ENCODE data around the gene CTU1. TPM values are rescaled to one million over a fixed set of nuclear protein-coding genes. Genes with fewer than 3 reads are reported as not detected.

The CTU1 gene
- polyA plus RNA-seq, 1 experiment = 3.3 TPM

- Histone ChIP-seq H3K4me3 (ENCODE audit: low read depth, low read length) (no peak overlapping the region), H3K36me3 (ENCODE audit: control insufficient read depth, insufficient read depth, low read length) (no peaks in the 10 kb centered on the region), H3K27me3 (ENCODE audit: control insufficient read depth, insufficient read depth, low read length) (no peaks in the 10 kb centered on the region)
- ChIA-PET CTCF (interaction anchor here (1.0 kb wide), 1 partner anchor 11 kb away, joined by 3 read pairs; no protein-coding TSS in a partner anchor), POLR2A (no interaction called here)
- no peak for TF ChIP-seq CTCF (IDR thresholded peaks at IDR 0.05; ENCODE audit: insufficient read depth, low read depth, low read length)
- DNase-seq (ENCODE audit: low read depth) = no peak
Measured at GRCh38 chr19:51125421-51126075, 17.3 kb upstream of the CTU1 start.

GRCh38 chr19:51124729-51125128, 16.5 kb upstream of the CTU1 start, which contains the start of gene SIGLEC9:
SIGLEC9 (plus strand) TSS chr19:51124906; CDS start chr19:51124975, 69 bp downstream.
- H3K27me3 ChIP-seq (ENCODE audit: control insufficient read depth, insufficient read depth, low read length) = no peaks in the 10 kb centered on the region
- ChIA-PET CTCF (interaction anchor here (1.2 kb wide), 1 partner anchor 23 kb away, joined by 3 read pairs; no protein-coding TSS in a partner anchor), POLR2A (no interaction called here)
- no peak for DNase-seq (ENCODE audit: low read depth)
- no peaks in the 10 kb centered on the region for H3K36me3 ChIP-seq (ENCODE audit: control insufficient read depth, insufficient read depth, low read length)
- TF ChIP-seq CTCF (IDR thresholded peaks at IDR 0.05; ENCODE audit: insufficient read depth, low read depth, low read length) = no peak
- no peak within 1 kb of the TSS for H3K4me3 ChIP-seq (ENCODE audit: low read depth, low read length)

- POLR2A ChIA-PET = no interaction called here
- DNase-seq (ENCODE audit: low read depth) = no peak
- Histone ChIP-seq H3K27me3 (ENCODE audit: control insufficient read depth, insufficient read depth, low read length) (no peaks in the 10 kb centered on the region), H3K36me3 (ENCODE audit: control insufficient read depth, insufficient read depth, low read length) (no peaks in the 10 kb centered on the region), H3K4me3 (ENCODE audit: low read depth, low read length) (no peak overlapping the region)
- CTCF ChIA-PET = interaction anchor here (1.2 kb wide), 1 partner anchor 24 kb away, joined by 3 read pairs; no protein-coding TSS in a partner anchor
- TF ChIP-seq CTCF (IDR thresholded peaks at IDR 0.05; ENCODE audit: insufficient read depth, low read depth, low read length) = no peak
Measured at GRCh38 chr19:51124216-51124615, 16.0 kb upstream of the CTU1 start.

DNA sequence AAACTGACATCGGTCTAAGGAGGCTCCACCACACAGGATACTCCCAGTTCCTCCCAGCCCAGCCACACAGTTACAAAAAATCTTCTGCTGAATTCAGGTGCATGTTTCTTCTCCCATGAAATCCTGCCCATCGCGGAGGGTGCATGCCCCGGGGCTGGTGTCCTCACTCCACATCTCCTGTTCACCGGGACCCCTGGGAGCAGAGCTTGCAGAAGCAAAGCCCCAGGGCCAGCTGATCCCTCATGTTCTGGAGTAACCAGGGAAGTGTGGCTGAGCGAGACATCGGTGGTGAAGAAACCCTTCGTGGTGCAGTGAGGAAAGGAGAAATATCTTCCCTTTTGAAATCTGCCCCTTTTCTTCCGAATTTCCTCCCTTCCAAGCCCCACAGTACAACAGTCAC, 15.6 kb upstream of the CTU1 start:
- Histone ChIP-seq H3K4me3 (ENCODE audit: low read depth, low read length) (no peak overlapping the region), H3K27me3 (ENCODE audit: control insufficient read depth, insufficient read depth, low read length) (no peaks in the 10 kb centered on the region), H3K36me3 (ENCODE audit: control insufficient read depth, insufficient read depth, low read length) (no peaks in the 10 kb centered on the region)
- ChIA-PET CTCF (interaction anchor here (1.2 kb wide), 1 partner anchor 24 kb away, joined by 3 read pairs; no protein-coding TSS in a partner anchor), POLR2A (interaction anchor here (0.6 kb wide), 1 partner anchor 339 kb away, joined by 4 read pairs; no protein-coding TSS in a partner anchor)
- DNase-seq (ENCODE audit: low read depth) = no peak
- no peak for TF ChIP-seq CTCF (IDR thresholded peaks at IDR 0.05; ENCODE audit: insufficient read depth, low read depth, low read length)

DNA sequence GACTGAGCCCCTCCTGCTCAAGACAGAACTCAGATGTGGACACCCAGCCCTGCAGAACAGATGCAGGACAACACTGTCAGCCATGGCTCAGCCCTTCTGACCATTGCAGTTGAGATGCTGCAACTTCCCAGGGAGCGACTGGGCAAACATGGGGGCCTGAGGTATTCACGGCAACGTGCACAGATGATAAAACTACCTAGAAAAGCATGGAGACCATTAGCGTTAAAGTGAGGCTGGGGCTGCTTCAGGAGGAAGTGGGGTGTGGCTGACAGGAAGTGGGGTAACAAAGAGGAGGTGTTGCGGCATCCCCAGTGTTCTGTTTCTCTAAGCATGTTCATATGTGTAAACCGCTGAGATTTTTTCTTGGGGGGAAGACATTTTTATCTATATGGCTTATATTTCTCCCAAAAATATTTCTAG, 15.2 kb upstream of the CTU1 start:
- no peaks in the 10 kb centered on the region for H3K27me3 ChIP-seq (ENCODE audit: control insufficient read depth, insufficient read depth, low read length)
- no peak overlapping the region for H3K4me3 ChIP-seq (ENCODE audit: low read depth, low read length)
- no peak for DNase-seq (ENCODE audit: low read depth)
- CTCF ChIA-PET = no interaction called here
- POLR2A ChIA-PET = interaction anchor here (0.6 kb wide), 1 partner anchor 338 kb away, joined by 4 read pairs; no protein-coding TSS in a partner anchor
- H3K36me3 ChIP-seq (ENCODE audit: control insufficient read depth, insufficient read depth, low read length) = no peaks in the 10 kb centered on the region
- no peak for TF ChIP-seq CTCF (IDR thresholded peaks at IDR 0.05; ENCODE audit: insufficient read depth, low read depth, low read length)
